Upper lobe of right lung (tissue), 1 donor: ENCODE data around the gene ATPAF2. TPM values are rescaled to one million over a fixed set of nuclear protein-coding genes. Genes with fewer than 3 reads are reported as not detected.
A peak's percentile ranks its signal among the peaks of the same experiment; 100 is the strongest.

Experiments
- ATAC-seq: fragments of 200-7000 bp; cut with Tn5 transposase; one replicate; pipeline ENCODE4 v1.9.1; 2020; ENCODE audit warnings: mild to moderate bottlenecking, moderate library complexity
- DNase-seq: peaks from one replicate; pipeline ENCODE4 v3.0.0-alpha.2; 2020
- H3K27ac ChIP-seq: fragments of 200-600 bp; one replicate; pipeline ENCODE4 v1.8.0; 2022
- H3K27me3 ChIP-seq: fragments of 200-600 bp; one replicate; pipeline ENCODE4 v1.8.0; 2022; ENCODE audit warnings: mild to moderate bottlenecking
- H3K36me3 ChIP-seq: fragments of 200-600 bp; one replicate; pipeline ENCODE4 v1.8.0; 2022
- H3K4me1 ChIP-seq: fragments of 200-600 bp; one replicate; pipeline ENCODE4 v1.8.0; 2022
- H3K4me3 ChIP-seq: fragments of 200-600 bp; one replicate; pipeline ENCODE4 v1.8.0; 2022; ENCODE audit warnings: mild to moderate bottlenecking
- H3K9me3 ChIP-seq: fragments of 200-600 bp; one replicate; pipeline ENCODE4 v1.8.0; 2022
- CTCF ChIP-seq: fragments of 200-600 bp; IDR thresholded peaks from one replicate; pipeline ENCODE4 v1.8.0; 2022; ENCODE audit warnings: antibody characterized with exemption
- intact Hi-C: fragments of 100-400 bp; cut with DNase I; formaldehyde crosslinking; loops from one replicate; pipeline ENCODE4 v1.11.0; 2022
- total RNA-seq: library from RNA; stranded (reverse); fragmentation: NEBNext Ultra II Directional; extraction: Animal tissue kit (Norgen Biotek cat#: 25700); gene quantifications from one replicate; pipeline ENCODE4 v1.2.1, GENCODE V29; 2021
- donor health status: DM: no; HTN: yes; CAD: no; lungs with severe emphysema.

ATPAF2 gene
- total RNA-seq, 1 donor from 2014 or later, result 26.3 TPM

- intact Hi-C loops, result no loop called here
- Histone ChIP-seq H3K4me3 (no peak overlapping the region), H3K36me3 (peaks cover 51% of the 10 kb centered on the region), H3K9me3 (no peaks in the 10 kb centered on the region), H3K27me3 (no peaks in the 10 kb centered on the region), H3K27ac (no peak overlapping the region), H3K4me1 (no peaks in the 10 kb centered on the region)
- no peak for ATAC-seq
- no peak for DNase-seq
- TF ChIP-seq CTCF, result no peak
Measured at GRCh38 chr17:18065546-18065945, 26.6 kb upstream of the ATPAF2 start.

GRCh38 chr17:18064053-18064452 lies 25.1 kb upstream of the ATPAF2 start:
- ATAC-seq, result no peak

GRCh38 chr17:18059283-18059682 lies 20.3 kb upstream of the ATPAF2 start:
- Histone ChIP-seq H3K9me3 (no peaks in the 10 kb centered on the region), H3K27me3 (no peaks in the 10 kb centered on the region), H3K36me3 (peaks cover 66% of the 10 kb centered on the region), H3K4me3 (no peak overlapping the region), H3K27ac (no peak overlapping the region), H3K4me1 (no peaks in the 10 kb centered on the region)
- intact Hi-C loops, result no loop called here
- DNase-seq (no peak), ATAC-seq (no peak)
- no peak for TF ChIP-seq CTCF

More at GRCh38 chr17:18064053-18064452, 25.1 kb upstream of the ATPAF2 start:
- no peaks in the 10 kb centered on the region for H3K4me1 ChIP-seq
- H3K27me3 ChIP-seq, result no peaks in the 10 kb centered on the region
- no peak for TF ChIP-seq CTCF
- no peak for DNase-seq
- no peak overlapping the region for H3K27ac ChIP-seq
- H3K9me3 ChIP-seq, result no peaks in the 10 kb centered on the region
- peaks cover 66% of the 10 kb centered on the region for H3K36me3 ChIP-seq
- no peak overlapping the region for H3K4me3 ChIP-seq
- intact Hi-C loops, result no loop called here

- no peak for TF ChIP-seq CTCF
- Histone ChIP-seq H3K36me3 (peaks cover 47% of the 10 kb centered on the region), H3K9me3 (no peaks in the 10 kb centered on the region), H3K27ac (no peak overlapping the region), H3K4me1 (no peaks in the 10 kb centered on the region), H3K4me3 (no peak overlapping the region), H3K27me3 (no peaks in the 10 kb centered on the region)
- DNase-seq, result no peak
- peak; percentile 28 for ATAC-seq
- intact Hi-C loops, result no loop called here
Measured at GRCh38 chr17:18056214-18056613, 17.2 kb upstream of the ATPAF2 start.

GRCh38 chr17:18055597-18055996 lies 16.6 kb upstream of the ATPAF2 start:
- peaks cover 41% of the 10 kb centered on the region for H3K36me3 ChIP-seq
- DNase-seq, result no peak
- no peak overlapping the region for H3K4me3 ChIP-seq
- H3K4me1 ChIP-seq, result no peaks in the 10 kb centered on the region
- no peak for TF ChIP-seq CTCF
- no peaks in the 10 kb centered on the region for H3K9me3 ChIP-seq
- no peak overlapping the region for H3K27ac ChIP-seq
- no peaks in the 10 kb centered on the region for H3K27me3 ChIP-seq
- ATAC-seq, result no peak
- intact Hi-C loops, result no loop called here

- intact Hi-C loops, result no loop called here
- no peak for TF ChIP-seq CTCF
- no peak for ATAC-seq
- no peak for DNase-seq
- Histone ChIP-seq H3K27me3 (no peaks in the 10 kb centered on the region), H3K27ac (no peak overlapping the region), H3K9me3 (no peaks in the 10 kb centered on the region), H3K36me3 (peaks cover 19% of the 10 kb centered on the region), H3K4me1 (peaks cover 3% of the 10 kb centered on the region), H3K4me3 (no peak overlapping the region)
Measured at GRCh38 chr17:18045691-18046350, 6.9 kb upstream of the ATPAF2 start.
